Neural progenitor cell (in vitro differentiated cells): ENCODE results near the gene GLP2R. TPM values are rescaled to one million over a fixed set of nuclear protein-coding genes. Genes with fewer than 3 reads are reported as not detected.

Experiments
- DNase-seq: peaks from one replicate; pipeline ENCODE4 v3.0.0-alpha.2; 2016; ENCODE audit warnings: low spot score
- H2AFZ ChIP-seq: fragments of 200-600 bp; sonication (generic); replicated peaks from 2 replicates; pipeline ENCODE4 v1.6.1; 2016; ENCODE audit warnings: antibody characterized with exemption
- H3F3A ChIP-seq: fragments of 200-600 bp; sonication (generic); 2 replicates; pipeline ENCODE4 v1.6.1; 2016; ENCODE audit warnings: antibody characterized with exemption, low read depth
- H3K27ac ChIP-seq: fragments of 200-600 bp; sonication (generic); 2 replicates; pipeline ENCODE4 v1.5.1; 2016; ENCODE audit warnings: mild to moderate bottlenecking
- H3K27me3 ChIP-seq: fragments of 200-600 bp; sonication (generic); 2 replicates; pipeline ENCODE4 v1.6.1; 2016; ENCODE audit warnings: mild to moderate bottlenecking, moderate library complexity
- H3K36me3 ChIP-seq: fragments of 200-600 bp; sonication (generic); 2 replicates; pipeline ENCODE4 v1.5.1; 2016
- H3K4me1 ChIP-seq: fragments of 200-600 bp; sonication (generic); 2 replicates; pipeline ENCODE4 v1.6.1; 2016; ENCODE audit warnings: mixed run types
- H3K4me2 ChIP-seq: fragments of 200-600 bp; sonication (generic); 2 replicates; pipeline ENCODE4 v1.6.1; 2016
- H3K4me3 ChIP-seq: fragments of 200-600 bp; sonication (generic); 2 replicates; pipeline ENCODE4 v1.5.1; 2016
- H3K79me2 ChIP-seq: fragments of 200-600 bp; sonication (generic); 2 replicates; pipeline ENCODE4 v1.6.1; 2016; ENCODE audit warnings: low read depth
- H3K9ac ChIP-seq: fragments of 200-600 bp; sonication (generic); 2 replicates; pipeline ENCODE4 v1.6.1; 2016
- H3K9me3 ChIP-seq: fragments of 200-600 bp; sonication (generic); 2 replicates; pipeline ENCODE4 v1.5.1; 2016; ENCODE audit warnings: low read depth
- H4K20me1 ChIP-seq: fragments of 200-600 bp; sonication (generic); 2 replicates; pipeline ENCODE4 v1.6.1; 2016; ENCODE audit warnings: low read depth
- H3K27ac Mint-ChIP-seq: 3 replicates; pipeline ENCODE4 v1.8.0; 2021; ENCODE audit warnings: mixed read lengths
- H3K27me3 Mint-ChIP-seq: 2 replicates; pipeline ENCODE4 v1.8.0; 2022; ENCODE audit warnings: low read depth, mild to moderate bottlenecking, inconsistent platforms, moderate library complexity, mixed read lengths; ENCODE audit not compliant: insufficient read depth
- H3K36me3 Mint-ChIP-seq: 3 replicates; pipeline ENCODE4 v1.8.0; 2021; ENCODE audit warnings: mixed read lengths
- H3K4me1 Mint-ChIP-seq: 3 replicates; pipeline ENCODE4 v1.8.0; 2021; ENCODE audit warnings: mixed read lengths
- H3K4me3 Mint-ChIP-seq: 3 replicates; pipeline ENCODE4 v1.8.0; 2021; ENCODE audit warnings: mild to moderate bottlenecking, moderate library complexity, mixed read lengths
- H3K9me3 Mint-ChIP-seq: 3 replicates; pipeline ENCODE4 v1.8.0; 2020; ENCODE audit warnings: mixed read lengths
- EZH2 ChIP-seq: fragments of 200-600 bp; sonication (generic); IDR thresholded peaks from 2 replicates; pipeline ENCODE4 v1.6.1; 2017; ENCODE audit warnings: antibody characterized with exemption, mild to moderate bottlenecking, moderate library complexity
- EZH2phosphoT487 ChIP-seq: fragments of 200-600 bp; sonication (generic); IDR thresholded peaks from 2 replicates; pipeline ENCODE4 v1.6.1; 2017; ENCODE audit warnings: antibody characterized with exemption
- total RNA-seq: library from RNA; depleted of rRNA; stranded (reverse); fragments of >200 nt; gene quantifications from 2 replicates; pipeline ENCODE4 v1.2.3, GENCODE V29; 2015; ENCODE audit warnings: low replicate concordance
- TF ChIP-seq, protein P1 (sequence below): fragments of 200-600 bp; sonication (generic); IDR thresholded peaks from 2 replicates; pipeline ENCODE4 v1.5.1; 2017; ENCODE audit warnings: antibody characterized with exemption, mild to moderate bottlenecking

The GLP2R gene
- total RNA-seq, 1 donor from 2014 or later, result not detected

DNA sequence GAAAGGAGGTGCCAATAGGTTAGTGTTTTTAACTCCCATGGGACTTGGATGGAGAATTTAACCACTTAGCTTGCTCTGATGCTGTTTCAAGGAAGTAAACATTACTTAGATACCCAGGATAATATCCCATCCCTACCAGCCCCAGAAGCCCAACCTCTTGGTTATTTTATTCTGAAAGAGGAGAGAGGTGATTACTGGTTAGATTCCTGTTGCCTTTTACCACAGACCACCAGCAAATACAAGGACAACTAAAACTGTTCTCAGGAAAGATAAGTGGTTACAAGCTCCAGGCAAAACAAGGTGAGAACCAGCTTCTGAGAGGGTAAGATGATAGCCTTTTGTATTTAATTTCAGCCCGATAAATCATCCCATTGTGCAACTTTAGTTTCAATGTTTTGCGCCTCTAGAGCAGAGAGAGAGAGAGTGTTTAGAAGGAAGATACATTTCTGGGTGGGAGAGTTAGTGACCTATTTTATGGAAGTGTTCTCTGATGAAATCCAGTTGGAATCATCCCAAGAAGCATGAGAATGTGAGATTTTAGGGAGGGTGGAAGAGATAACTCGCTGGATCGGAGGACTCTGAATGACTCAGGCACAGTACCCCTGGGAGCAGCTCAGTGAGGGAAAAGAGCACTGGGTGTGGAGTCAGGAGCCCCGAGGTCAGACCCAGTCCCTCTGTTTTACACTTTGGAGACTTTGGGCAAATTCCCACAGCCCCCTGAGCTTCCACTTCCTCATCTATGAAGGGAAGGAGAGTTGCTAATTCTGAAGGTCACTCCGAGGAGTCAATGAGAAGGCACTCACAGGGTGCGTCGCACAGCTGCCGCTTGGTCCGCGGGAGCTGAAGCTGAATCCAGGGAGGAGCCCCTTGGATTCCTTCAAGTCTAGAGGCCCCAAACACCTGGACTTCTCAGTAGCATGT lies 12.1 kb downstream of the GLP2R start:
- Mint-ChIP-seq H3K4me3 (no peak overlapping the region), H3K36me3 (no peaks in the 10 kb centered on the region), H3K27ac (no peak overlapping the region), H3K4me1 (peaks cover 5% of the 10 kb centered on the region), H3K27me3 (peaks cover 8% of the 10 kb centered on the region), H3K9me3 (peaks cover 2% of the 10 kb centered on the region)
- no peak overlapping the region for H3K4me3 ChIP-seq
- H3K36me3 ChIP-seq, result no peaks in the 10 kb centered on the region
- H3K4me1 ChIP-seq, result no peaks in the 10 kb centered on the region
- no peaks in the 10 kb centered on the region for H4K20me1 ChIP-seq
- DNase-seq, result no peak
- no peaks in the 10 kb centered on the region for H3K9me3 ChIP-seq
- no peaks in the 10 kb centered on the region for H3K27me3 ChIP-seq
- H3K27ac ChIP-seq, result no peak overlapping the region
- TF ChIP-seq EZH2 (no peak), EZH2phosphoT487 (no peak)
- TF ChIP-seq, protein P1, sequence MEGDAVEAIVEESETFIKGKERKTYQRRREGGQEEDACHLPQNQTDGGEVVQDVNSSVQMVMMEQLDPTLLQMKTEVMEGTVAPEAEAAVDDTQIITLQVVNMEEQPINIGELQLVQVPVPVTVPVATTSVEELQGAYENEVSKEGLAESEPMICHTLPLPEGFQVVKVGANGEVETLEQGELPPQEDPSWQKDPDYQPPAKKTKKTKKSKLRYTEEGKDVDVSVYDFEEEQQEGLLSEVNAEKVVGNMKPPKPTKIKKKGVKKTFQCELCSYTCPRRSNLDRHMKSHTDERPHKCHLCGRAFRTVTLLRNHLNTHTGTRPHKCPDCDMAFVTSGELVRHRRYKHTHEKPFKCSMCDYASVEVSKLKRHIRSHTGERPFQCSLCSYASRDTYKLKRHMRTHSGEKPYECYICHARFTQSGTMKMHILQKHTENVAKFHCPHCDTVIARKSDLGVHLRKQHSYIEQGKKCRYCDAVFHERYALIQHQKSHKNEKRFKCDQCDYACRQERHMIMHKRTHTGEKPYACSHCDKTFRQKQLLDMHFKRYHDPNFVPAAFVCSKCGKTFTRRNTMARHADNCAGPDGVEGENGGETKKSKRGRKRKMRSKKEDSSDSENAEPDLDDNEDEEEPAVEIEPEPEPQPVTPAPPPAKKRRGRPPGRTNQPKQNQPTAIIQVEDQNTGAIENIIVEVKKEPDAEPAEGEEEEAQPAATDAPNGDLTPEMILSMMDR, result no peak
- H2AFZ ChIP-seq, result peak overlapping the region; percentile 6
- no peaks in the 10 kb centered on the region for H3K79me2 ChIP-seq
- H3K9ac ChIP-seq, result no peak overlapping the region
- H3F3A ChIP-seq, result no peaks in the 10 kb centered on the region
- no peak overlapping the region for H3K4me2 ChIP-seq

DNA sequence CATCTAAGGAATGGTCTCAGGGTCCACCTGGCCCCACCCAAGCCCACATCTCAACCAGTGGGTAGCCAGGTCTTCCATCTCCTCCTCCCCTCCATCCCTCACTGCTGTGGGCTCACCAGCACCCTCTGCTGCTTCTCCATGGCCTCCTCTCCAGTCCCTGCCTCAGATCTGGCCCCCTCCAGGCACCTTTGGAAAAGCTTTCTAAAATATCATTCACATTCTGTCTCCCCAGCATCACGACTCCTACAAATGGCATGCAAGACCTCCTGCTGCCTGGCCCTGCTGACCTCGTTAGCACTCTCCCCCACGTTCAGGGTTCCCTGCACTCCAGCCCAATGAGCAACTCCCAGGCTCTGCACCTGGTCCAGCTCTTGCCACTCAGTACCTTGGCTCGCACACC lies 13.7 kb downstream of the GLP2R start:
- H3K27ac ChIP-seq, result no peak overlapping the region
- no peak overlapping the region for H3K4me3 ChIP-seq
- DNase-seq, result no peak
- no peaks in the 10 kb centered on the region for H4K20me1 ChIP-seq
- H3K36me3 ChIP-seq, result no peaks in the 10 kb centered on the region
- no peaks in the 10 kb centered on the region for H3F3A ChIP-seq
- Mint-ChIP-seq H3K9me3 (peaks cover 2% of the 10 kb centered on the region), H3K27ac (no peak overlapping the region), H3K4me1 (peaks cover 5% of the 10 kb centered on the region), H3K4me3 (no peak overlapping the region), H3K36me3 (no peaks in the 10 kb centered on the region), H3K27me3 (peaks cover 6% of the 10 kb centered on the region)
- H3K79me2 ChIP-seq, result no peaks in the 10 kb centered on the region
- TF ChIP-seq, protein P1, result no peak
- TF ChIP-seq EZH2 (no peak), EZH2phosphoT487 (no peak)
- H3K4me2 ChIP-seq, result no peak overlapping the region
- H3K27me3 ChIP-seq, result no peaks in the 10 kb centered on the region
- no peaks in the 10 kb centered on the region for H3K4me1 ChIP-seq
- H3K9ac ChIP-seq, result no peak overlapping the region
- H3K9me3 ChIP-seq, result no peaks in the 10 kb centered on the region
- no peak overlapping the region for H2AFZ ChIP-seq

DNA sequence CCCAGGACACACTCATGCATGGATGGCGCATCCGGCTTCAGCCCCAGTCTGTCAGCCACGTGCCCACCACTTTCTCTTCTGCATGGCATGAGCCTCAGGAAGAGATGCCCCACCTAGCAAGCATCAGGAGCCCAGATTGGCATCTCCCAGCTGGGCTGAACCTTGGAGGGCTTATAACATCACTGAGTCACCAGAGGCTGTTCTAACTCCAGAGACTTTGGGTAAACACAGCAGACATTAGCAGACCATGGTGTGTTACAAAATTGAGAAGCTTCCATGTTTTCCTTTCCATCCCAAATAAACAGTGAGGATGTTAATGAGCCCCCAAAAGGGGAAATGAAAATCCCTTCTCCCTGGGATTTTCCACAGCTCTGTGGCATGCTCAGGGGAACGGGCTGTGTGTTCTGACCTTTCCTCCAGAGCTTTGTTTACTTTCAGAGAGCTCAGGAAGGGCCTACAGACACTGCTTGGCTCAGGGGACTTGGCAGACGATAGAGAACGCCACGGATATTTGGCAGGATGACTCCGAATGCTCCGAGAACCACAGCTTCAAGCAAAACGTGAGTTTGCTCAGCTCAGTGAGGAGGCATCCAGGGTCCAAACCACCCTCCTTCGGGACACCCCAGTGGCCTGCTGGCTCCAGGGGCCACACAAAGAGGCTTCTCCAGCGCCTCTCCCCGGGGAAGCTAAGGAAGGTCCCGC lies 16.5 kb downstream of the GLP2R start:
- Mint-ChIP-seq H3K4me1 (peaks cover 5% of the 10 kb centered on the region), H3K27me3 (peaks cover 6% of the 10 kb centered on the region), H3K27ac (no peak overlapping the region), H3K9me3 (peaks cover 2% of the 10 kb centered on the region), H3K36me3 (no peaks in the 10 kb centered on the region), H3K4me3 (no peak overlapping the region)
- H3K79me2 ChIP-seq, result no peaks in the 10 kb centered on the region
- H3K9ac ChIP-seq, result no peak overlapping the region
- no peaks in the 10 kb centered on the region for H3K27me3 ChIP-seq
- no peak for TF ChIP-seq EZH2
- TF ChIP-seq EZH2phosphoT487, result no peak
- no peak overlapping the region for H3K4me3 ChIP-seq
- no peaks in the 10 kb centered on the region for H3K9me3 ChIP-seq
- no peak overlapping the region for H3K27ac ChIP-seq
- no peak overlapping the region for H3K4me2 ChIP-seq
- no peak for DNase-seq
- no peak overlapping the region for H2AFZ ChIP-seq
- H3K4me1 ChIP-seq, result no peaks in the 10 kb centered on the region
- H3F3A ChIP-seq, result no peaks in the 10 kb centered on the region
- no peaks in the 10 kb centered on the region for H4K20me1 ChIP-seq
- no peaks in the 10 kb centered on the region for H3K36me3 ChIP-seq
